ENCODE results near the gene CEP131.

Gene CEP131

GRCh38 chr17:81221371-81221841 is 1.4 kb downstream of the CEP131 start:
- no peak for DNase-seq

- DNase-seq: no peak
Observed at GRCh38 chr17:81219476-81220180, 3.1 kb downstream of the CEP131 start.

- no peak for DNase-seq
Observed at GRCh38 chr17:81218991-81219390, 3.8 kb downstream of the CEP131 start.

DNA sequence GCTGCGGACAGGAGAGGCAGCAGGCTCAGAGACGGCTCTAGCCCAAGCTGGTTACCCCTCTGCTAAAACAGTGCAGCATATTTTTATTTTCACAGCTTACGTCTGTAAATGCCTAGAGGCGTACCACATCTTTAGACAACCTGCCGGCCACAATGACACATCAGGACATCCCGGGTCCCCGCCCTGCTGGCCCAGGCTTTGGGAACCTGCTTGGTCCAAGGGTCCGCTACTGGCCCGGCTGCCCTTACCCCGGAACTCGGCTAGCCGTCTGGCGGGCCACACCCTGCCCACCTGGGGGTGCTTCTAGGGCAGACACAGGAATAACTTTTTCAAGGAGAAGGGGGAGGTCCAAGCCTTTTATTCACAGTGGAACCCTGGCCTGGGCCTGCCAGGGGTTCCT is 4.3 kb downstream of the CEP131 start:
- no peak for DNase-seq

DNA sequence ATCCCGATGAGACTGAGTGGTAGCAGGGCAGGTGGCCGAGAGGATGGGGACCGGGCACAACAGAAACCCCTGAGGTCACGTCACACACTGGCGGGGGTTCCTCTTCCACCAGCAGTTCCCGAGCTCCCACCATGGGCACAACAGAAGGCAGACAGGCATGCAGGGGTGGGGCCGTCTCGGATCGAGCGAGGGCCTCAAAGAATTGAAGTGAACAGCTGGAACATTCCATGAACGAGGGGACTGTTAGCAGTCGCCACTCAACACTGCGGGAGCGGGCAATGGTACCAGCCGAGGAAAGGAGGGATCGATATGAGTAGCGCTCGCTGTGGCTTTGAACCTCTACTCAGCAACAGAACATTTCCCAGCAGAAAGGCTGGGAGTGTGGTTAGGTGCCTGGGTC is 5.3 kb downstream of the CEP131 start:
- DNase-seq: no peak

DNA sequence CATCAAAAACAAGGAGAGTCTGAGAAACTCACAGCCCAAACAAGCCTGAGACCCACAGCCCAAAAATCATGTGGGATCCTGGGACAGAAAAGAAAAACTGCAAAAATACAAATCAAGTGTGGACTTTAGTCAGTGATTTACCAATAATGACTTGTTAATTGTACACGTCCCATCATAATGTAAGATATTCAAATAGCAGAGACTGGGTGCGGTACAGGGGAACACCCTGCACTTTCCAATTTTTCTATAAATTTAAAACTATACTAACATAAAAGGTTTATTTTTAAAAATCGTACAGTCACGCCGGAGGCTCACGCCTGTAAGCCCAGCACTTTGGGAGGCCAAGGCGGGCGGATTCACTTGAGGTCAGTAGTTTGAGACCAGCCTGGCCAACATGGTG is 8.8 kb downstream of the CEP131 start:
- DNase-seq: no peak

- no peak for DNase-seq
Observed at GRCh38 chr17:81212365-81212764, 10.4 kb downstream of the CEP131 start.

DNA sequence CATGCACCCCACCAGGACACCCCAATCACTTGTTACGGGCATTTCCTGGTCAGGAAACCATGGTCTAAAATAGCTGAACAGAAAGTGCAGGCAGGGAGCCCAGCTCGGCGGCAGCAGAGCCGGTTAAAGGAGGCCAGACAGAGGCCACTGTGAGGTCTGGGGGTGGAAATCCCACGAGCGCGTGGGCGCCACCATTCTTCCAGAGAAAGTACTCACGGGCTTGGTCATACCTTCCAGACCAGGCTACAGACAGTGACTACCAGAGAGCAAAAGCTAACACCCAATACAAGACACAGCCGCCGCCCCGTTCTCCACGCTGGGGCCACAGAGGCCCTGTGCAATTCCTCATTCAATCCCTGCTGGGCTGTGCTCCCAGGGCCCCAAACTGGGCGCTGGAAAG is 11.9 kb downstream of the CEP131 start:
- no peak for DNase-seq

- no peak for DNase-seq
Observed at GRCh38 chr17:81210466-81210865, 12.3 kb downstream of the CEP131 start.

DNA sequence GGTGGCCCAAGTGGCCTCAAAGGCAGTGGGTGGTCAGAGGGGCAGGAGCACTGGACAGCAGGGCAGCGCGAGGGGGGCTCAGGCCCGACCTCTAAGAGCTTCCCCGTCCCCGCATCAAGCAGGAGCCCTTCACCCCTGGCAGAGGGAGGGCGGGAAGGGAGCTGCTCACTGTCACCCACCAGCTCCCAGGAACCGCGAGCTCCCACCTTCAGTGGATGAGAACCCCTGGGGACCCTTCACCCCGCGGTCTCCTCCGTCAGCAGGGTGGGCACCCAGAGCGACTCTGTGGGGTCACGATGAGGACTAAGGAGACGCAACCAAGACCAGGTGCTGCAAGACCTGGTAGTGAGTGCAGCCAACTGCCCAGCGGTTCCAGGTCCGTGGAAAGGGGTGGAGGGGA is 13.6 kb downstream of the CEP131 start:
- DNase-seq: no peak

GRCh38 chr17:81208651-81209050 is 14.1 kb downstream of the CEP131 start:
- DNase-seq: no peak

GRCh38 chr17:81207610-81208581 is 14.9 kb downstream of the CEP131 start:
- no peak for DNase-seq

- no peak for DNase-seq
Observed at GRCh38 chr17:81206657-81207056, 16.1 kb downstream of the CEP131 start.

DNA sequence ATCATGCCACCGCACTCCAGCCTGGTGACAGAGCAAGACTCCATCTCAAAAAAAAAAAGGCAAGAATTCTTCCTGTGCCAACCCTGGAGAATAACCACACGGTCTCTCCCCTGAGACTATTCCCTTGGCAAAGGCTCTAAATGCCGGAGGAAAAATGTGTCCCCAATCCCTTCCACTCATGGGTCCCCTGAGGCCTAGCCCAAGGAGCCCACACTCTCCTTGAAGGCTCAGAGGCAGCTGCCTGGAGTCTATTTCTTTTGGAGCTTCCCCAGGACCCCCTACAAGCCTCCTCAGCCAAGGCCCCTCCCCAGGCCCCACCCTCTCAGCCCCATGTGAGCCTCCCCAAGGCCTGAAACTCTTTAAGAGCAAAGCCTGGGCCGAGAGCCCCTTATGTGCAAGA is 16.6 kb downstream of the CEP131 start:
- no peak for DNase-seq

DNA sequence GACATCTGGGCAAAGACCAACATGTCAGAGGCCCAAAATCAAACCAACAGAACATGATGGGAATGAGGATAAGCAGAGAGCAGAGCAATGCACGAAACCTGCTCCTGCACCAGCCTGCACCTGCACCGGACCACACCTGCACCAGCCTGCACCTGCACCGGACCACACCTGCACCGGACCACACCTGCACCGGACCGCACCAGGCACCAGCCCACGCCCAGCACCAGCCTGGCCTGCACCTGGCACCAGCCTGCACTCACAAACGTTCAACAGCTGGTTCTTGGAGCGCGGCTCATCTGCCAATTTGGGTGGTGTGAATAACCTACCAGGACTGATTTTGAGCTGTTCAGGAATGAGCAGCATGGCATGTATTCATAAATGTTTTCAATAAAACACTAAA is 18.2 kb downstream of the CEP131 start:
- DNase-seq: no peak

- DNase-seq: no peak
Observed at GRCh38 chr17:81203136-81203535, 19.6 kb downstream of the CEP131 start.

DNA sequence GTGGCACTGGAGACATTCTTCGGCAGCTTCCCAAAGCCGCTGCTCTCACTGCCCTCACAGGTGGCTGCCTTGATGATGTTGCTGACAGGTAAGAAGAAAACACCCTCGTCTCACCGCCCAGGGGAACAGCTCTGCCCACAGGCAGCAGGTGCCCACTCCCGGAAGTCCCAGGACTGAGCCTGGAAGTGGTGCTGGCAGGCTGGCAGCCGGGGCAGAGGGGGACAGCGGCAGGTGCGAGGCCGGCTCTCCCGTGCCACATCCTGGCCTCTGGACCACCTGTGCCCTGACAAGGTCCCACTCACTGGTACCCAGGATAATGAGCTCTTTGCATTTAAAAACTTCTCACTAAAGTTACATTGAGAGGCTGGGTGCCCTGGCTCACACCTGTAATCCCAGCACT is 20.4 kb downstream of the CEP131 start:
- no peak for DNase-seq

DNA sequence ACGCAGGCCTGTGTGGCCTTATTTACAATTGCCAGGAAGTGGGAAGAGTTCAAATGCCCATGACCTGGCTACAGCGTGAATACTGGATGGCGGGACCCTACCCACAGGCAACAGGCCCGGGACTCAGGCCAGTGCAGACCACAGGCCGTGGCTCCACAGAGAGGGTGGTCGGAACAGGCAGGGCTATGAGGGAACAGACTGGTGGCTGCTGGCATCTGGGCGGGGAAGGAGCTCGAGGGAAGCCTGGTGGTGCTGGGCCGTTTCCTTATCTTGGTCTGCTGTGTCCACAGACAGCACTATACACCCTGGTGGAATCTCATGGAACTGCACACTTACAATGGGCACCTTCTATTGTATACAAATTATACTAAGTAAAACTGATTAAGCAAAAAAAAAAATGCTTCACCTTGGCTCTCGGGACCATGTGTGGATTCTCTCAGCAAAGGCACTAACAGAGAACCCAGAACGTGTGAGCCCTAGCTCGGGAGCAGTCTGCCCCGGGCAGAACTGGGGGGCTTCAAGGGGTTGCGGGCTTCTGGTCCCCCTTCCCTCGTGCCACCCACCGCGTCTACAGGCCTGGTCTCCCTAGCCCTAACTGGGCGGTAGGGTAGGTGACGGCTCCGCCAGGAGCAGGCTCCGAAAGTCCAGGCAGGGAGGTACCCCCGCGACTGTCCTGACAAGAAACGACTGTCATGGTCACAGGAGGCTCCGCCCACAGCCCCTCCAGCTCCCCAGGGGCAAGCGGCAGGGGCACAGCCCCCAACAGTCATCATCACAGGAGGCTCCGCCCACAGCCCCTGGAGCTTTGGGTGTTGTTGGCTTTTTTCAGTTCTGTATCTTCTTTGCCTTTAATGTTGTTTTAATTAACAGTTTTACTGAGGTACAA is 21.8 kb downstream of the CEP131 start:
- DNase-seq: peak; percentile 30

DNA sequence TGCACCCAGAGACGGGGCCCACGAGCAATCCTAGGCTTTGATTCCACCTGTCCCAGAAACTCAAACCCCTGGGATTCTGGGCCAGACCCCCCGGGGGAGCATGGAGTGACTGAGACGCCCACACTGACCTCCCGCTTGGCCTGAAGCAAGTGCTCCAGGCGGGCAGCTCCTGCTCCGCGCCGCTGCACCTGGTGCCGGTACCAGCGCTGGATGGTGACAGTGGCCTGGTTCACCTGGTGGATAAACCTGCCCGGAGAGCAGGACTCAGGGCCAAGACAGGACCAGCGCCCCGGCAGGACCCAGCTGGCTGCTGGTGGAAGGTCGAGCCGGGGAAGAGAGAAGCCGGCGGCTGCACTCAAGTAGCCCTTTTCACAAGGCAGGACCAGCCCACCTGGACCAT is 22.6 kb downstream of the CEP131 start:
- no peak for DNase-seq

- no peak for DNase-seq
Observed at GRCh38 chr17:81199482-81199830, 23.3 kb downstream of the CEP131 start.

- DNase-seq: no peak
Observed at GRCh38 chr17:81198826-81199481, 23.8 kb downstream of the CEP131 start.

- DNase-seq: no peak
Observed at GRCh38 chr17:81197831-81198490, 24.8 kb downstream of the CEP131 start.
